Measurements from ENCODE around the gene BDH1.

The BDH1 gene

GRCh38 chr3:197508051-197508451 is 47.7 kb downstream of the BDH1 start:
- TF ChIP-seq CTCF (conservative IDR thresholded peaks at IDR 0.05; ENCODE audit: low read depth, low read length) = no peak
- no peak overlapping the region for H3K4me3 ChIP-seq (ENCODE audit: low read depth, low read length)
- no peak for DNase-seq (ENCODE audit: low read depth)

- no peak for DNase-seq (ENCODE audit: low read depth)
- TF ChIP-seq CTCF (conservative IDR thresholded peaks at IDR 0.05; ENCODE audit: low read depth, low read length) = no peak
- no peak overlapping the region for H3K4me3 ChIP-seq (ENCODE audit: low read depth, low read length)
Measured at GRCh38 chr3:197507541-197507940, 48.2 kb downstream of the BDH1 start.

- no peak overlapping the region for H3K4me3 ChIP-seq (ENCODE audit: low read depth, low read length)
- TF ChIP-seq CTCF (conservative IDR thresholded peaks at IDR 0.05; ENCODE audit: low read depth, low read length) = no peak
- no peak for DNase-seq (ENCODE audit: low read depth)
Measured at GRCh38 chr3:197507081-197507480, 48.7 kb downstream of the BDH1 start.

GRCh38 chr3:197505796-197506548 is 49.8 kb downstream of the BDH1 start:
- TF ChIP-seq CTCF (conservative IDR thresholded peaks at IDR 0.05; ENCODE audit: low read depth, low read length) = no peak
- H3K4me3 ChIP-seq (ENCODE audit: low read depth, low read length) = no peak overlapping the region
- no peak for DNase-seq (ENCODE audit: low read depth)

GRCh38 chr3:197504641-197505121 is 51.1 kb downstream of the BDH1 start:
- DNase-seq (ENCODE audit: low read depth) = no peak
- H3K4me3 ChIP-seq (ENCODE audit: low read depth, low read length) = no peak overlapping the region

GRCh38 chr3:197504229-197504628 is 51.5 kb downstream of the BDH1 start:
- no peak for TF ChIP-seq CTCF (conservative IDR thresholded peaks at IDR 0.05; ENCODE audit: low read depth, low read length)
- no peak overlapping the region for H3K4me3 ChIP-seq (ENCODE audit: low read depth, low read length)
- DNase-seq (ENCODE audit: low read depth) = no peak

More at GRCh38 chr3:197504641-197505121, 51.1 kb downstream of the BDH1 start:
- no peak for TF ChIP-seq CTCF (conservative IDR thresholded peaks at IDR 0.05; ENCODE audit: low read depth, low read length)

- TF ChIP-seq CTCF (conservative IDR thresholded peaks at IDR 0.05; ENCODE audit: low read depth, low read length) = no peak
- DNase-seq (ENCODE audit: low read depth) = no peak
- no peak overlapping the region for H3K4me3 ChIP-seq (ENCODE audit: low read depth, low read length)
Measured at GRCh38 chr3:197503652-197504051, 52.1 kb downstream of the BDH1 start.
